Cardiac muscle cell (in vitro differentiated cells and primary cell): ENCODE results near the gene RFT1. TPM values are rescaled to one million over a fixed set of nuclear protein-coding genes. Genes with fewer than 3 reads are reported as not detected.

Experiments
- DNase-seq, 2 donors: peaks; one replicate each; pipeline versions ENCODE4 v3.0.0 to v3.0.0-alpha.2; 2010 to 2017; ENCODE audit warnings: low read depth in 1 of 2, low spot score in 1 of 2
- H3K27ac ChIP-seq: fragments of 200-600 bp; sonication (generic); 2 replicates; pipeline ENCODE4 v1.5.1; 2016
- H3K27me3 ChIP-seq: fragments of 200-600 bp; sonication (generic); 2 replicates; pipeline ENCODE4 v1.6.0; 2016; ENCODE audit warnings: control low read depth
- H3K36me3 ChIP-seq: fragments of 200-600 bp; sonication (generic); 2 replicates; pipeline ENCODE4 v1.5.1; 2016; ENCODE audit warnings: control low read depth
- H3K4me1 ChIP-seq: fragments of 200-600 bp; sonication (generic); 2 replicates; pipeline ENCODE4 v1.8.1; 2017; ENCODE audit warnings: low read depth, mild to moderate bottlenecking, mixed run types
- H3K4me3 ChIP-seq: fragments of 200-600 bp; sonication (generic); 2 replicates; pipeline ENCODE4 v1.5.1; 2016; ENCODE audit warnings: mild to moderate bottlenecking
- H3K9me3 ChIP-seq: fragments of 200-600 bp; sonication (generic); 2 replicates; pipeline ENCODE4 v1.5.1; 2017; ENCODE audit warnings: low read depth, mild to moderate bottlenecking, control low read depth
- polyA plus RNA-seq: library from polyadenylated mRNA; unstranded; fragments of >200 nt; fragmentation: Nextera tagmentation; extraction: Ambion mirVana; gene quantifications from 2 replicates; pipeline ENCODE4 v1.2.1, GENCODE V29; 2016
- total RNA-seq: library from RNA; depleted of rRNA; stranded (reverse); fragments of >200 nt; gene quantifications from 2 replicates; pipeline ENCODE4 v1.2.3, GENCODE V29; 2016
- TF ChIP-seq, protein P1 (sequence below): IDR thresholded peaks from 2 replicates; pipeline ENCODE4 v1.5.1; 2012; ENCODE audit warnings: low read depth, mild to moderate bottlenecking, low read length

RFT1 gene
- total and polyA plus RNA-seq, 2 experiments from 2014 or later: 8.1 to 16.1 TPM

GRCh38 chr3:53174346-53175250 is 44.4 kb upstream of the RFT1 start:
- Histone ChIP-seq H3K4me3 (no peak overlapping the region), H3K27ac (no peak overlapping the region), H3K9me3 (no peaks in the 10 kb centered on the region), H3K27me3 (peaks cover 46% of the 10 kb centered on the region), H3K4me1 (no peaks in the 10 kb centered on the region), H3K36me3 (no peaks in the 10 kb centered on the region)
- DNase-seq: no peak
- TF ChIP-seq, protein P1, sequence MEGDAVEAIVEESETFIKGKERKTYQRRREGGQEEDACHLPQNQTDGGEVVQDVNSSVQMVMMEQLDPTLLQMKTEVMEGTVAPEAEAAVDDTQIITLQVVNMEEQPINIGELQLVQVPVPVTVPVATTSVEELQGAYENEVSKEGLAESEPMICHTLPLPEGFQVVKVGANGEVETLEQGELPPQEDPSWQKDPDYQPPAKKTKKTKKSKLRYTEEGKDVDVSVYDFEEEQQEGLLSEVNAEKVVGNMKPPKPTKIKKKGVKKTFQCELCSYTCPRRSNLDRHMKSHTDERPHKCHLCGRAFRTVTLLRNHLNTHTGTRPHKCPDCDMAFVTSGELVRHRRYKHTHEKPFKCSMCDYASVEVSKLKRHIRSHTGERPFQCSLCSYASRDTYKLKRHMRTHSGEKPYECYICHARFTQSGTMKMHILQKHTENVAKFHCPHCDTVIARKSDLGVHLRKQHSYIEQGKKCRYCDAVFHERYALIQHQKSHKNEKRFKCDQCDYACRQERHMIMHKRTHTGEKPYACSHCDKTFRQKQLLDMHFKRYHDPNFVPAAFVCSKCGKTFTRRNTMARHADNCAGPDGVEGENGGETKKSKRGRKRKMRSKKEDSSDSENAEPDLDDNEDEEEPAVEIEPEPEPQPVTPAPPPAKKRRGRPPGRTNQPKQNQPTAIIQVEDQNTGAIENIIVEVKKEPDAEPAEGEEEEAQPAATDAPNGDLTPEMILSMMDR: no peak

DNA sequence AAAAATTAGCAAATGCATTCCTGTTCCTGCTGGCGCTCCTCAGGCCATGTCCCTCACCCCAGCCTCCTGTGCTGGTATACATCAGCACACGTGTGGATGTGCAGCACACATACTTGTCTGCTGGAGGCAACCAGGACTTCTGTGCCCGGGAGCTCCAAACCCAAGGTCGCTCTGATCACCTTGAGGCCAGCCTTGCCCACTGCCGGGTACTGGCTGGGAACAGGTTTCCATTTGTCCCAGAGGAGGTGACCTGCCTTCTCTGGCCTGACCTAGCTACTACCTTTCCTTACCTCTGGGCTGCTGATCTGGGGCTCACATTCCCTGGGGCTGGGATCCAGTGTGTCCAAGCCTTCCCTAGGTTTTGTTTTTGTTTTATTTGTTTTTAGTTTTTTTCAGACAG is 42.9 kb upstream of the RFT1 start:
- Histone ChIP-seq H3K4me3 (no peak overlapping the region), H3K36me3 (no peaks in the 10 kb centered on the region), H3K27ac (no peak overlapping the region), H3K4me1 (no peaks in the 10 kb centered on the region), H3K9me3 (no peaks in the 10 kb centered on the region), H3K27me3 (peaks cover 60% of the 10 kb centered on the region)
- DNase-seq: no peak
- TF ChIP-seq, protein P1: no peak

DNA sequence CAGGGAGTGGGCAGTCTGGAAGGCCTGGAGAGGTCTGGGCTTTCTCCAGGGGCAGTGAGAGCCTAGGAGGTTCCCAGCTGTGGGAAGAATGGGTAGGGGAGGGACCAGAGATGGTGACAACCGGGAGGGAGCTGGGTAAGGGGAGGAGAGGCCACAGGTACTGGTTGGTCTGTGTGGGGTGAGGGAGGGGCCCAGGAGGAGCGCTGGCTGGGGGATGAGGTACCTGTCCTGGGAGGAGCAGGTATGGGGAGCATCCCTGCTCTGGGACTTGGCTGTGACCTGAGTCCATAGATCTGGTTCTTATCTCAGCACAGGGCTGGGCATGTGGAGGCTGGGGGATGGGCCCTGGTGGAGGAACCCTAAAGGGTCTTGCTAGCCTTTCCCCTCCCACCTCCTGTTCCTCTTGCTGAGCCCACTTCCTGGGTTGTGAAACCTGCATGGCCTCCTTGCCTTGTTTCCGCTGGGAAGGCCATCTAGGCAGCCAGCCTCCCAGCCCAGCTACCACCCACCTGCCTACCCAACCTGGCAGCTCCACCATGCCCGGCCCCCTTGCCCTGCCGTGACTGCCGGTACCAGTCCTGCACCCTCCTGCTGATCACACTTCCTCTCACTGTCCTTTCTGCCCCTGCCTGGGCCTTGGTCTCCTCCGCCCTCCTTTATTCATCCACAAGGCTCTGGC is 41.7 kb upstream of the RFT1 start:
- Histone ChIP-seq H3K36me3 (no peaks in the 10 kb centered on the region), H3K27me3 (peaks cover 69% of the 10 kb centered on the region), H3K4me3 (no peak overlapping the region), H3K9me3 (no peaks in the 10 kb centered on the region), H3K27ac (no peak overlapping the region), H3K4me1 (no peaks in the 10 kb centered on the region)
- no peak for DNase-seq
- TF ChIP-seq, protein P1: no peak

DNA sequence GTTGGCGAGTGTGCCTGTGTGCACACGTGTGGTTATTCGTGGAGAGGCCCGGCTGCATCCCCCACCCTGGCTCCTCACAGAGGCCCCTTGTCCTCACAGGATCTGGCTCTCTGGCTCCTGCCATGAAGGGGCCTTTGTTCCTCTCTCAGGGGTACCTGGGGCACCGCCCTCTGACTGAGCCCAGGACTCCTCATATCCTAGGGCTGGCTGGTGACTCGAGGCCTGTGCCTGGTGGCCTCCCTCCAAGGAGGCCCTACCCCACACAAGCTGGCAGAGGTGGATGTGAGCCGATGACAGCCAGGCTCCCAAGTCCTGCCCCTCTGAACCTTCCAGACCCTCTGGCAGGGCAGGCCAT is 40.8 kb upstream of the RFT1 start:
- Histone ChIP-seq H3K27me3 (peaks cover 72% of the 10 kb centered on the region), H3K4me1 (no peaks in the 10 kb centered on the region), H3K27ac (no peak overlapping the region), H3K9me3 (no peaks in the 10 kb centered on the region), H3K36me3 (no peaks in the 10 kb centered on the region), H3K4me3 (no peak overlapping the region)
- DNase-seq: no peak
- TF ChIP-seq, protein P1: no peak

DNA sequence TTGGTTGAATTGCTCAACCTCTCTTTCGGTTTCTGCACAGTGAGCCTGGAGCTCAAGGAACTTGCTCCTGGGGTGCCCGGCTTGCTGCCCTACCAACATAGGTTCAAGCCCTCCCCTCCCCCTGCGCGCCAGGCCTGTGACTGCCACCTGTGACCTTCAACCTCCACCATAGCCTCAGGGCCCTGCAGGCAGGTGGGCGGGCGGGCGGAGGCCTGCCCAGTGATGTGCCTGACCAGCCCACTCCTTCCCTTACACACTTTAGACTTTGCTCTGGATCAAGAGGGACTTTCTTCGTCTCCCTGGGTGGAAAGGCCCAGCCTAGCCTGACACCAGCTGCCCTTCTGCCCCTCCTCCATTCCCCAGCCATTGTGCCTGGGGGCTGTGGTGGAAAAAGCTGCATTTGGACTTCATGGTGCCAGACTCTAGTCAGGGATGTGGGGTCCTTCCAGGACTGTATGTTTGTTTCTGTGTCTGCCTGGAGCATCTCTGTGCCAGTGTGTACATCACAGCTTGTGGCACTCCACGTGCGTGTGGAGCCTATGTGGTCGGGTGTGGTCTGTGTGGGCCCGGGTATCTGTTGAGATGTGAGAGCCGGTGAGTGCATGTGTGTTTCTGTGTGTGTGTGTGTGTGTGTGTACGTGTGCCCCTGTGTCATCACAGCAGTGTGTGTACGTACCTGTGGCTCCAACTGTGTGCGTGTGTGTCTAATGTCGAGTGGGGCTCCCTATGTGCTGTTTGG is 40.3 kb upstream of the RFT1 start:
- TF ChIP-seq, protein P1: no peak
- Histone ChIP-seq H3K9me3 (no peaks in the 10 kb centered on the region), H3K4me1 (no peaks in the 10 kb centered on the region), H3K27me3 (peaks cover 75% of the 10 kb centered on the region), H3K4me3 (no peak overlapping the region), H3K36me3 (no peaks in the 10 kb centered on the region), H3K27ac (no peak overlapping the region)
- peak in 1 of 2 donors; percentile 20 for DNase-seq
